UCSD-AML1 (cell line): Measurements from ENCODE around the gene MGAT4B.

ENCODE experiments used
- DNase-seq: peaks from one replicate; lab custom pipeline; 2025; ENCODE audit not compliant: unreplicated experiment; lab: John Stamatoyannopoulos, UW

MGAT4B gene

GRCh38 chr5:179812997-179813607 is 6.4 kb upstream of the MGAT4B start:
- DNase-seq, result no peak

GRCh38 chr5:179812135-179812825 is 5.6 kb upstream of the MGAT4B start:
- DNase-seq, result no peak

- peak; percentile 64 for DNase-seq
Observed at GRCh38 chr5:179805529-179806249, 977 bp downstream of the MGAT4B start.

GRCh38 chr5:179805070-179805528 is 1.6 kb downstream of the MGAT4B start:
- DNase-seq, result no peak

GRCh38 chr5:179804555-179804947 is 2.1 kb downstream of the MGAT4B start:
- DNase-seq, result no peak

- peak; percentile 87 for DNase-seq
Observed at GRCh38 chr5:179803651-179804554, 2.8 kb downstream of the MGAT4B start.

- DNase-seq, result no peak
Observed at GRCh38 chr5:179802950-179803562, 3.6 kb downstream of the MGAT4B start.

GRCh38 chr5:179802207-179802883 is 4.3 kb downstream of the MGAT4B start:
- DNase-seq, result no peak

- peak; percentile 47 for DNase-seq
Observed at GRCh38 chr5:179801304-179802206, 5.1 kb downstream of the MGAT4B start.

- DNase-seq, result no peak
Observed at GRCh38 chr5:179800696-179801201, 5.9 kb downstream of the MGAT4B start.

GRCh38 chr5:179800071-179800695 is 6.5 kb downstream of the MGAT4B start:
- no peak for DNase-seq

GRCh38 chr5:179799644-179799973 is 7.1 kb downstream of the MGAT4B start:
- DNase-seq, result no peak

GRCh38 chr5:179798771-179799643 is 7.7 kb downstream of the MGAT4B start:
- DNase-seq, result no peak

- DNase-seq, result no peak
Observed at GRCh38 chr5:179798144-179798770, 8.4 kb downstream of the MGAT4B start.

- no peak for DNase-seq
Observed at GRCh38 chr5:179797741-179798140, 8.9 kb downstream of the MGAT4B start.

GRCh38 chr5:179796877-179797608 is 9.6 kb downstream of the MGAT4B start:
- DNase-seq, result no peak
